Smooth muscle cell (in vitro differentiated cells): ENCODE results near the gene STATH. TPM values are rescaled to one million over a fixed set of nuclear protein-coding genes. Genes with fewer than 3 reads are reported as not detected.

Experiments used
- DNase-seq: peaks from one replicate; lab custom pipeline; 2025; ENCODE audit not compliant: unreplicated experiment; lab: John Stamatoyannopoulos, UW
- H2AFZ ChIP-seq: fragments of 200-600 bp; sonication (generic); 2 replicates; pipeline ENCODE4 v1.6.0; 2016; ENCODE audit warnings: antibody characterized with exemption, low read depth, mild to moderate bottlenecking
- H3F3A ChIP-seq: fragments of 200-600 bp; sonication (generic); 2 replicates; pipeline ENCODE4 v1.6.0; 2017; ENCODE audit warnings: antibody characterized with exemption, low read depth
- H3K27ac ChIP-seq: fragments of 200-600 bp; sonication (generic); 2 replicates; pipeline ENCODE4 v1.5.1; 2016; ENCODE audit warnings: low read depth, mild to moderate bottlenecking
- H3K27me3 ChIP-seq: fragments of 200-600 bp; sonication (generic); 2 replicates; pipeline ENCODE4 v1.6.1; 2016; ENCODE audit warnings: low read depth, mild to moderate bottlenecking
- H3K36me3 ChIP-seq: fragments of 200-600 bp; sonication (generic); 2 replicates; pipeline ENCODE4 v1.5.1; 2016; ENCODE audit warnings: low read depth
- H3K4me1 ChIP-seq: fragments of 200-600 bp; sonication (generic); 2 replicates; pipeline ENCODE4 v1.5.1; 2016; ENCODE audit warnings: low read depth
- H3K4me2 ChIP-seq: fragments of 200-600 bp; sonication (generic); 2 replicates; pipeline ENCODE4 v1.6.0; 2016; ENCODE audit warnings: mild to moderate bottlenecking
- H3K4me3 ChIP-seq: fragments of 200-600 bp; sonication (generic); 2 replicates; pipeline ENCODE4 v1.5.1; 2016; ENCODE audit warnings: mild to moderate bottlenecking
- H3K79me2 ChIP-seq: fragments of 200-600 bp; sonication (generic); 2 replicates; pipeline ENCODE4 v1.6.0; 2016; ENCODE audit warnings: low read depth, mild to moderate bottlenecking
- H3K9ac ChIP-seq: fragments of 200-600 bp; sonication (generic); 2 replicates; pipeline ENCODE4 v1.6.0; 2016; ENCODE audit warnings: low read depth
- H3K9me3 ChIP-seq: fragments of 200-600 bp; sonication (generic); replicated peaks from 2 replicates; pipeline ENCODE4 v1.5.1; 2016; ENCODE audit warnings: low read depth
- H4K20me1 ChIP-seq: fragments of 200-600 bp; sonication (generic); 2 replicates; pipeline ENCODE4 v1.6.0; 2016; ENCODE audit warnings: low read depth
- WGBS: methylation state at CpG from one replicate; pipeline ENCODE4 v1.1.7; 2016; ENCODE audit warnings: low lambda C conversion rate; 5-methylcytosine and 5-hydroxymethylcytosine counted together
- polyA plus RNA-seq: library from polyadenylated mRNA; unstranded; fragments of >200 nt; fragmentation: Nextera tagmentation; extraction: Ambion mirVana; gene quantifications from 2 replicates; pipeline ENCODE4 v1.2.1, GENCODE V29; 2016
- total RNA-seq: library from RNA; depleted of rRNA; stranded (reverse); fragments of >200 nt; gene quantifications from 2 replicates; pipeline ENCODE4 v1.2.3, GENCODE V29; 2014
- TF ChIP-seq, protein P1 (sequence below): fragments of 200-600 bp; sonication (generic); IDR thresholded peaks from 2 replicates; pipeline ENCODE4 v1.5.1; 2017; ENCODE audit warnings: borderline replicate concordance, mild to moderate bottlenecking, antibody characterized with exemption; ENCODE audit not compliant: insufficient read depth, poor library complexity, severe bottlenecking

The STATH gene
- total and polyA plus RNA-seq, 2 experiments from 2014 or later, result not detected

DNA sequence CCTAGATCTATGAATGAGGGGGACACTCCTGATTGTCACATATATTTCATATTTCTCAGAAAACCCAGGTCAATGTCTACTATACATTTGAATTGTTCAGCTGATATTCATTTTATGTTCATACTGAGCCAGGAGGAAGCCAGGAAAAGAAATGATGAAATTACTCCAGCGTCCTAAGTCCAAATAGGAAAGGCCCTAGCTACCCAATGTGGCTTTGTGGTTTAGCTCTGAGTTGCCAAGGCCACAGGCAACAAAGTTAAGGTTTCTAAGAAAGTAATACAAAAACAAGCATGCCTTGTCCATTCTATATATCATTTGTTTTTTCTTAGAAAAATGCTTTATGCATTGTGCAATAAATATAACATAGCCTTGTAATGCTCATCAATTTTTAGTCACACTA, 25.7 kb upstream of the STATH start:
- Histone ChIP-seq H3K4me1 (no peaks in the 10 kb centered on the region), H3K27ac (no peak overlapping the region), H3K4me2 (no peak overlapping the region), H3F3A (no peaks in the 10 kb centered on the region), H3K36me3 (no peaks in the 10 kb centered on the region), H3K4me3 (no peak overlapping the region), H3K27me3 (peaks cover 5% of the 10 kb centered on the region), H3K9me3 (no peaks in the 10 kb centered on the region), H4K20me1 (no peaks in the 10 kb centered on the region), H3K9ac (no peak overlapping the region), H3K79me2 (no peaks in the 10 kb centered on the region), H2AFZ (no peak overlapping the region)
- 67% methylated on average over 1 of the region's 1 CpG for WGBS
- DNase-seq, result no peak
- TF ChIP-seq, protein P1, sequence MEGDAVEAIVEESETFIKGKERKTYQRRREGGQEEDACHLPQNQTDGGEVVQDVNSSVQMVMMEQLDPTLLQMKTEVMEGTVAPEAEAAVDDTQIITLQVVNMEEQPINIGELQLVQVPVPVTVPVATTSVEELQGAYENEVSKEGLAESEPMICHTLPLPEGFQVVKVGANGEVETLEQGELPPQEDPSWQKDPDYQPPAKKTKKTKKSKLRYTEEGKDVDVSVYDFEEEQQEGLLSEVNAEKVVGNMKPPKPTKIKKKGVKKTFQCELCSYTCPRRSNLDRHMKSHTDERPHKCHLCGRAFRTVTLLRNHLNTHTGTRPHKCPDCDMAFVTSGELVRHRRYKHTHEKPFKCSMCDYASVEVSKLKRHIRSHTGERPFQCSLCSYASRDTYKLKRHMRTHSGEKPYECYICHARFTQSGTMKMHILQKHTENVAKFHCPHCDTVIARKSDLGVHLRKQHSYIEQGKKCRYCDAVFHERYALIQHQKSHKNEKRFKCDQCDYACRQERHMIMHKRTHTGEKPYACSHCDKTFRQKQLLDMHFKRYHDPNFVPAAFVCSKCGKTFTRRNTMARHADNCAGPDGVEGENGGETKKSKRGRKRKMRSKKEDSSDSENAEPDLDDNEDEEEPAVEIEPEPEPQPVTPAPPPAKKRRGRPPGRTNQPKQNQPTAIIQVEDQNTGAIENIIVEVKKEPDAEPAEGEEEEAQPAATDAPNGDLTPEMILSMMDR, result no peak

DNA sequence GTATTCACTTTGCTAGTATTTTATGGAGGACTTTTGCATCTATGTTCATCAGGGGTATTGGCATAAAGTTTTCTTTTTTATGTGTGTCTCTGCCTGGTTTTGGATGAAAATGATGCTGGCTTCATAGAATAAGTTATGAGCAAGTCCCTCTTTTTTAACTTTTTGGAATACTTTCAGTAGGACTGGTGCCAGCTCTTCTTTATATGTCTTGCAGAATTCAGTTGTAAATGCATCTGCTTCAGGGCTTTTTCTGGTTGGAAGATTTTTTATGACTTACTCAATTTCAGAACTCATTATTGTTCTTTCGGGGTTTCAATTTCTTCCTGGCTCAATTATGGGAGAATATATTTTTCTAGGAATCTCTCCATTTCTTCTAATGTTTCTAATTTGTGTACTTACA, 21.1 kb upstream of the STATH start:
- TF ChIP-seq, protein P1, result no peak
- Histone ChIP-seq H3K9me3 (no peaks in the 10 kb centered on the region), H3F3A (no peaks in the 10 kb centered on the region), H3K79me2 (no peaks in the 10 kb centered on the region), H3K4me3 (no peak overlapping the region), H3K36me3 (no peaks in the 10 kb centered on the region), H3K27me3 (peaks cover 5% of the 10 kb centered on the region), H3K9ac (no peak overlapping the region), H3K4me1 (no peaks in the 10 kb centered on the region), H2AFZ (no peak overlapping the region), H3K4me2 (no peak overlapping the region), H3K27ac (no peak overlapping the region), H4K20me1 (no peaks in the 10 kb centered on the region)
- DNase-seq, result no peak
- 100% methylated on average over 1 of the region's 1 CpG for WGBS

DNA sequence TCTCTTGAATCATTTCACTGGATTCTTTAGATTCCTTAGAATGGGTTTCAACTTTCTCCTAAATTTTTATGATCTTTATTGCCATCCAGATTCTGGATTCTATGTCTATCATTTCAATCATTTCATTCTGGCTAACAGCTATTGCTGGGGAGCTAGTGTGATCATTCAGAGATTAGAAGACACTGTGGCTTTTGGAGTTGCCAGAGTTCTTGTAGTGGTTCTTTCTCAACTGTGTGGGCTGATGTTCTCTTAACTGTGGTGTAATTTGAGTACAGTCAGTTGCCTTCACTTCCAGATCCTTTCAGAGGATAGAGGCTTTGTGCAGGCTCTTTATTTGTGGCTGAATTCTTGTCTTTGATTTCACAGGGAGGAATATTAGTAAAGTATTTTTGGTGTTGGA, 18.2 kb upstream of the STATH start:
- Histone ChIP-seq H2AFZ (no peak overlapping the region), H4K20me1 (no peaks in the 10 kb centered on the region), H3F3A (no peaks in the 10 kb centered on the region), H3K4me3 (no peak overlapping the region), H3K36me3 (no peaks in the 10 kb centered on the region), H3K9ac (no peak overlapping the region), H3K4me2 (no peak overlapping the region), H3K27ac (no peak overlapping the region), H3K79me2 (no peaks in the 10 kb centered on the region), H3K4me1 (no peaks in the 10 kb centered on the region), H3K27me3 (peaks cover 5% of the 10 kb centered on the region), H3K9me3 (no peaks in the 10 kb centered on the region)
- TF ChIP-seq, protein P1, result no peak
- no peak for DNase-seq

DNA sequence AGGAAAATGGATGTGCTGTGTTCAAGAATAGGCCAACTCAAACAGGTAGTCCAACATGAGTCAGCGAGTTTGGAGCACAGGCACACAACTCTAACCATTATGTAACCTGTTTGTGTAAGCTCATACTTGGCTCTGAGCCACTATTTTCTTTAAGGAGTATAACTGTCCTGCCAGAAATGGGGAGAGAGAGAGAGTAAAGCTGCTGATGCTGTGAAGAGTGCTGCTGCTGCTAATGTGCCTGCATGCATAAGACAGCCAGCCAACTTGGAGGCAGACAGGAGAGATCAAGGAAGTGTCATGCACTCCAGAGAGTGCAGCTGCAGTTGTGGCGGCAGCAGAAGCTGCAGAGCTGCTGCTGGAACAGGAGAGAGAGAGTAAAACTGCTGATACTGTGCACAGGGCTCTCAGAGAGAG, 11.7 kb upstream of the STATH start:
- no peaks in the 10 kb centered on the region for H3F3A ChIP-seq
- no peaks in the 10 kb centered on the region for H3K9me3 ChIP-seq
- no peak for DNase-seq
- no peak overlapping the region for H2AFZ ChIP-seq
- no peak overlapping the region for H3K27ac ChIP-seq
- no peak overlapping the region for H3K9ac ChIP-seq
- no peak overlapping the region for H3K4me3 ChIP-seq
- no peak overlapping the region for H3K4me2 ChIP-seq
- TF ChIP-seq, protein P1, result no peak
- H3K79me2 ChIP-seq, result no peaks in the 10 kb centered on the region
- 85% methylated on average over 2 of the region's 2 CpGs for WGBS
- H3K4me1 ChIP-seq, result no peaks in the 10 kb centered on the region
- no peaks in the 10 kb centered on the region for H3K36me3 ChIP-seq
- no peaks in the 10 kb centered on the region for H4K20me1 ChIP-seq
- no peaks in the 10 kb centered on the region for H3K27me3 ChIP-seq
